ENCODE results near the gene KIF6.

The KIF6 gene

DNA sequence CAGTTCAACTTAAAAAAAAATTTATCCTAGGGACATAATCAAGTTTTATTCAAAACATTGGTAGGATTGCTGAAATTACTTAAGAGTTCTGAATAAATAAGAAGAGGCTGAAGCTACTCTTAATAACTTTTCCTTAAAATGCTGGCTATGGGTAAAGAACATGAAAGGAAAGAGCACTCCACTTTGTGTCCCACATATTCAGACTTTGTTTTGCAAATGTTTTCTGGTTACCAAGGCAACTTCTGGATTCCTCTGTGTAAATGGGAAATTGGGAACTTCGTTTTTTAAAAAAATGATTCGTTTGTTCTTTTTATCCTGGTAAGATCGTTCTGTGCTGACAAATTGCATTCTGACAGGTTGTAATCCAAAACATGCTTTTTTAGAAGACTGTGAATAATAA lies 115.0 kb downstream of the KIF6 start:
- FAIRE-seq, result peak; percentile 41
- DNase-seq (ENCODE audit: extremely low spot score, insufficient read length, low read depth), result no peak

DNA sequence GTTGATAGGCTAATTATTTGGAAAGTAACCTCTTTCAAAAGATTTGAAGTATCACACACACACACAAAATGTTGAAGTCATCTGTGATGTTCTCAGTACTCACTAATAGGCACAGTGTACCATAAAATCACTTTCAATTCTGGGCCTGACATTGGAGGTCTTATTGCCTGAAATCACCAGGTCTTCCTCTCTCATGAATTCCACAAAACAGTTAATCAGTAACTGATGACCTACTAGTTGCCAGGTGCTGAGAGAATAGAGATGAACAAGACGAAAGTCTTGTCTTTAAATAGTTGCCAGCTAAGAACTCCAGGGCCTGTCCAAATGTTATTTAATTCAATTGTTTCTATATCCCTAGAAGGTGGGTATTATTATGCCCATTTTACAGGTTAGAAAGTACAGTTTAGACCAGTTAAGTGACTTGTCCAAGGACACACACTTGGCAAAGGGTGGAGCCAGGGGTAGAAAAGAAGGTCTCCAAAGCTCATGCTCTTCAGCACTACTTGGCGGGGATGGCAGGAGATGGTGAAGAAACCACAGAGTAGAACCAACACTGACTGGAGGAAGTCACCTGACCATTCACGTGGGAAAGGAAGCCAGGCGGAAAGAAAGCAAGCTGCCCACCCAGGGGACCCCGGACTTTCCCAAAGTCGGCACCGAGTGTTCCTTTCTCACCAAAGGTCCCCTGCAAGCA lies 116.4 kb downstream of the KIF6 start:
- peak; percentile 97 for FAIRE-seq
- peak; percentile 11 for DNase-seq (ENCODE audit: extremely low spot score, insufficient read length, low read depth)

DNA sequence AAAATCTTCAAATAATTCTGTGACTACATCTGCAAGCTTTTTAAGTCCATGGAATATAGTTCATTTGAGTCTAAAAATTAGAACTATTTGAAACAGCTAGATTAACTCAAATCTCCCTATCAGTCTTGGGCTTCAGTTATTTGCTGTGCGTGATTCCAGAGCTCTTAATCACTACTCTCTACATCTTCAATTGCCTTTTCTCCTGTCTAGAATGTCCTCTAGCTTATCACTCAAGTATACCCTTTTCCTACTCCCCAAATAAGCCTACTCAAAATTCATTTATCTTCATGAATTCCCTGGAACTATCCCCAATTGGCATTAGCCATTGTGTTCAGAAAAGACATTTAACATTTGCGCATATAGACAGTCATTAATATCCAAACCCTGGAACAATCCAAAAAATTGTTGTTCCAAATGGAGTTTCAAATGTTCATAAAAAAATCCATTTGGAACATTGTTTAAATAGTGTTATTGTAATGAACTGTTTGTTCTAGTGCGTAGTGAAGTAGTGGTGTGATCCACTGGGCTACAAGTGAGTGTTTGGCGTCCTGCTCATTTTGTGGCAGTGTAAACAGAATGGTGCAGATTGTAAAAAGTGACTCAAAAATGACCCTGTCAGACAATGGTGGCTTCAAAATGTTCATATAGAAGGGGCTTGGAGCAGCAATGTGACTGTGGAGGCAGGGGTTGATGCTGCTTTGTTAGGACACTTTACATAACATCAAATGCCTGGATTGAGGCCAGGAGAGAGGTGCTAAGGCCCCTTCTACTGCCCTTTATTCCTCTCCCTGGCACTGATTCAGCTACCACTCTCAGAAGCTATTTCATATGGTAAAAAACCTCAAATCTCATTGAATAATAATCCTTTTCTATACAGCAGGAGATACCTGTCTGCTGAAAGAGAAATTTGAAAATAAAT lies 122.3 kb downstream of the KIF6 start:
- FAIRE-seq (no peak), DNase-seq (ENCODE audit: extremely low spot score, insufficient read length, low read depth) (no peak)

DNA sequence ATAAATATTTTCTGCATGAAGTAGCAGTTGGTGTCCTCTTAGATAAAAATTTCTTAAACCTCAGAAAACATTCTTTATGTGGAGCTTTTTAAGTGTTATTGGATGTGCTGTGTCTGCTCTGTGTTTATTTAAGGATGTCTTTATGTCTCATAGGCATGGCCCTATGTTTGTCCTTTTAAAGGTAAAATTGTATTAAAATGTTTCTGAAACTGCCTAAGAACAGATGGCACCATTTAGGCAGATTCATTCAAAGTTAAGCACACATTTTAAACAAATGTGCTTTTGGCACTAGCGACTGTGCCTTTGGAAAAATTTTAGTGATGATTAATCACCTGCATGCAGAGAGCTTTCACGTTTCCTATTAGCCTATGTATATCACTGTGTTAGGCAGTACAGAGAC lies 125.2 kb downstream of the KIF6 start:
- DNase-seq (ENCODE audit: extremely low spot score, insufficient read length, low read depth) (no peak), FAIRE-seq (no peak)

DNA sequence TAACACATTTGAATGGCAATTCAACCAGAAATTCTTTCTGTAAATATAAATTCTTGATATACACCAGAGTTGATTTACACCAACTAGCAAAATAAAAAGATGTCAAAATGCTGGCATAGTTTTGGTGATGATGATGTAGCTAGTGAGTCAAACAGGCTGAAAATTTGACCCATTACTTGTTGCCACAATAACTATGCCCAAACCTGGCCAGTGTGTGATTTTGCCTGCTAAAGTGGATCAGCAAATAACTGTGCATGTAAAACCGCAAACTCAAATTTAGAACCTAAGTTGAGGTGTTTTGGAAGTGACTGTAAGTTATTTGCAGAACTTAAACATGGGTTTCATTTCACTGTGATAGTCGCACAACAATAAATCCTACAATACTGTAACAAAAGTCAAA lies 125.9 kb downstream of the KIF6 start:
- DNase-seq (ENCODE audit: extremely low spot score, insufficient read length, low read depth), result no peak

DNA sequence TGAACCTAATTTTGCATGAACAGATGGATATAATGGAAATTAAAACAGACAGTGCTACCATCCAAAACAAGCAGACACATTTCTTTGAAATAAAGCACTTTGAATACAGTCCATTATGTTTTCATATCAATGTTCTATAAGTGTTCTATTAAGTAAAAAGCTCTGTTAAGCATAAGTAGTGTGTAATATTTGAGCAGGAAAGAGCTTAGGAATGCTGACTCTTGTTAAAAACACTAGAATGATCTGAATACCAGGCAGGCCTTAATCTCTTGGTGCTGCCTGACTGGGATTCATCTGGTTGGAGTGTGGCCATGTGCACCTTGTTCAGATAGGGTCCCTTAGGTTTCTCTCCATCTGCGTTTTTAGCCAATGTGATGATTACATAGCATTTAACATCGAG lies 130.9 kb downstream of the KIF6 start:
- no peak for FAIRE-seq
- no peak for DNase-seq (ENCODE audit: extremely low spot score, insufficient read length, low read depth)

More for the DNA sequence above, 125.9 kb downstream of the KIF6 start:
- peak; percentile 42 for FAIRE-seq

DNA sequence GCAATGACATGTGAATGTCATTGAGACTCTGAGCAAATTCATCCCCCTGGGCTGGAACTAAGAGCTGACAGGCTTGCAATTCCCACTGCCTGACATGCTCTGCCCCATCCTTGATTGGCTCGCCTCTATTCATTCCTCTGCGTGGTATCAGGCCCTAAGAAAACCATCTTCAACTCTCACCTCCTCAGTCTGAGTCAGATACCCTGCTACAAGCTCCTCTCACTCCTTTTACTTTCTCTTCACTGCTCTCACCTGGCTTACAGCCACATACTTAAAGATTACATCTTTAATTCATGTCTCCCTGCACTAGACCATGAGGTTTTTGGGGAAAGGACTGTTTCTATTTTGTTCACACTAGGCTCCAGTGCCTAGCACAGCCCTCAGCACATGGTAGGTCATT lies 131.6 kb downstream of the KIF6 start:
- FAIRE-seq, result no peak

DNA sequence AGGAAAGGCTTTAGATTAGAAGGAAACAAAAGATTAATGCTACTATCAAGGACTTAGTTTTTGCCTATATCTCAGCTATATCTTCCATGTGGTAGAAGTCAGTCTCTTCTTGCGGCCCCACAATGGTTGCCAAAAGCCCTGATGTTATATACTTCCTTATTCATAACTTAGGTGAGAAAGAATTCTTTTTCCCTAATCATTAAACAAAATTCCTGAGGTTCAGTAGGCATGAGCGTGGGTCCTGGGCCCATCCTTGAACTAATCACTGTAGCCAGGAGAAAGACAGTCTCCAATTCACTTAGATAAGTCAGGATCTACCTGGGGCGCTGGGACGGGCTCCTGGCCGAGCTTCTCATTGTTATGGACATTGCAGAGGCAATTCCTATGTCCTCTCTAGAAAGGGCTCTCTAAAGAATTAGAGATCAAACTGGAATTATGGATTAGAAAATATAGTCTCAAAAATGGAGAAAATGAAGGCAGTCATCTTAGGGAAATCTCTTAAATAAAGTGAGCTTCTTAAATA lies 134.3 kb downstream of the KIF6 start:
- FAIRE-seq, result no peak

More for the DNA sequence above, 131.6 kb downstream of the KIF6 start:
- DNase-seq (ENCODE audit: extremely low spot score, insufficient read length, low read depth), result no peak

DNA sequence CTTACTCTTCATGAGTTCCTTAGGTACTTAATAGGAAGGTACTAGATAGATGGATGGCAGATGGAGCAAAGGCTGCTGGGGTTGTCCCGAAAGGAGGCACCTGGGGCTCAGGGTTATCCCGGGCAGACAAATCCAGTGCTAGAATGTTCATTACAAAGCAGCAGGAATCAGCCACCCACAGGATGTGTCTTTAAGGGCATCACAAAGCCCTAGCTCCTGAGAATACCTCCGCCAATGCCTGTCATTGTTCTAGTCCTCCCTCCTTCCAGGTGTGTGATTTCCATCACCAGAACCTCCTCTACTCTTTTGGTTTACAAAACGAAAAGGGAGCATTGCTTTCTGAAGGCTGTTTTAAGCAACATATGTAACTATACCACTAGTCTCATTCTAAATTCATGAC lies 138.1 kb downstream of the KIF6 start:
- DNase-seq (ENCODE audit: extremely low spot score, insufficient read length, low read depth) (no peak), FAIRE-seq (no peak)

More for the DNA sequence above, 134.3 kb downstream of the KIF6 start:
- no peak for DNase-seq (ENCODE audit: extremely low spot score, insufficient read length, low read depth)

DNA sequence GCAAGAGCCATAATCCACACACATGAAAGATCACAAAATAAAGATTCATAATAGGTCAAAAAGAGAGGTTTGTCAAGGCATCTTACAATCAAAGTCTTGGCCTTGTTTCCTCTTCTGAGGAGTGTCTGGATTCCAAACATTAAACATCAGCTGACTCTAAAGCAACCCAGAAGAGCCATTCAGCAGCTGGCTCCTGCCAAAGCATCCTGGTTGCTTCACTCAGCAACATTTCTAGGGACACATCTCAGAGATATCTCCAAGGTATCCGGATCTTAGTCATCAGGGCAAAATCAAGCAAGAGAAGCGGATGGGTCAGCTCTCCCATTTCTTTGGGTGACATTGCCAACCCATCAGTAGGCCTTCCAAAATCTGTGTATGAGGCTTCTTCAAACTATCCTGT lies 139.6 kb downstream of the KIF6 start:
- FAIRE-seq, result no peak
- no peak for DNase-seq (ENCODE audit: extremely low spot score, insufficient read length, low read depth)

DNA sequence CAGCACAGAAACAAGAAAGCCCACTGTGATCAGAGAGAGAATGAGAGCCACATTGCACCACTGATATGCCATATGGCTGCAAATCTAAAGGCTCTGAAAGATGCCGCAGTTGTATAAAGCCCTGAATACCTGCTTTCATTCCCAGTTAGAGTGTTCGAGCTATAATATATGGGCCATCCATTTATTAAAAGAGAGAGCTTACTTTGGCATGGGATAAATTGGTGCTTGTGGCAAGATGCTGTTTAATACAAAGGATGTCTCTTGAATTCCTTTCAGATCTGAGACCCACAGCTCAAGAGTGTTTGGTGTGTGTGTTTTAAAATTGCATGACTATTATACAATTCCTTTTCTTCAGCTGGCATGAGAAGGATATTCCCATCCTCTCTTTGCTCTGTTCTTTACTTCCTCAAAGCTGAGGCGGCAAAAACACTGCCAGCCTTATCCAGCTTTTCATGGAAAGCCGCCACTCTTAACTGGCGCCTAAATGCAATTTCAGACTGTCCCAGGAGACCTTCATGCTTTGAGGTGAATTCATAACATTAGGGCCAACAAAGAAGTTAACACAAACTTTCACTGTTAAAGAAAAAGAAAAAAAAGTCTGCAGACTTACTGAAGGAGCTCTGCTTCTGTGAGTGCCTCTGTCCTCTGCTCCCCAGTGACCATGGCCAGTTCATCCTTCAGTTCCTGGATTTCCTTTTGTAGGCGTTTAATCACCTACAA lies 147.6 kb downstream of the KIF6 start:
- DNase-seq (ENCODE audit: extremely low spot score, insufficient read length, low read depth) (no peak), FAIRE-seq (no peak)

DNA sequence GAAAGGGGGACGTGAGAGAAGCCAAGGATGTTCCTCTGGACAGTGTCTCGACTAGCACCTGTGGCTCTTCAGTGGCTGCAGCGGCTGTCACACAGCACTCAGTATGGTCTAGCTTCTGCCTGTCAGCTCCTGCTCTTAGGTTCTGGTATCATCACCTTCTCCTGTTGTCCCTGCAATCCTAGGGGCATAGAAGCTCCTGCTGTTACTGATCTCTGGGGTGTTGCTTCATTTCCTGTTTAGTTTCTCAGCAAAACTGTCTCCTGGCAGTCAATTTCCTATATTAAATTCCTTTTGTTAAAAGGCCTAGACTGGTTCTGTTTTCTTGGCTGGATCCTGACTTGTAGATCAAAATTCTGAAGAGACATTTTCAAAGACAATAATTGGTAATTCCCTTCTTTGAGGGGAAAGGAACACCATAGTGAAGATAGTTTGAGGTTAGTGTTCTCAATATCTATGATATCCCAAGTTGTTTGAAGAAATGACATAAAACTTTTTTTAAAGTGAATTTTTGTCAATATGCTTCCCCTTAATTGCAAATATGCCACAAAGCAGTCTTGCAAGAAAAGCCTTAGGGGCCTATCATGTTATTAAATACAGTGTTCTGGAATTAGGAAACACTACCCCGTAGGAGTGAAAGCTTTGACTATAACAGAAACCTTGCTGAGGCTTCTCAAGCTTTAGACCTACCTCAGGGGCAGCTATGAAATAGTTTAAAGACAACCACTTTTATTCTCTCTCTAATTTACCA lies 148.5 kb downstream of the KIF6 start:
- DNase-seq (ENCODE audit: extremely low spot score, insufficient read length, low read depth) (no peak), FAIRE-seq (no peak)

DNA sequence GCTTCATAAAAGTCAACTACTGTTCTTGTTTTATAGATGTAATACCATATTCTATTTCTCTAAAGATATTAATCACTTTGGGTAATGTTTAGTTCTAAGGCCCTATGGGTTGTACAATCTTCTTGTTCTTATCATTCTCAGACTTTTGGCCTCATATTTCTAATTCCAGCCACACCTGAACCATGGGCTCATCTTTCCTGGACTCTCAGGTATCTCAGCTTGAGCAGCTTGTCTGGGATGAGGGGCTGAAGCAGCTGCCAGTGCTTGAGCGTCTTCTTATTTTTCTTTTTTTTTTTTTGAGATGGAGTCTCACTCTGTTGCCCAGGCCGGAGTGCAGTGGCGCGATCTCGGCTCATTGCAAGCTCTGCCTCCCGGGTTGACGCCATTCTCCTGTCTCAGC lies 150.2 kb downstream of the KIF6 start:
- DNase-seq (ENCODE audit: extremely low spot score, insufficient read length, low read depth) (no peak), FAIRE-seq (no peak)

DNA sequence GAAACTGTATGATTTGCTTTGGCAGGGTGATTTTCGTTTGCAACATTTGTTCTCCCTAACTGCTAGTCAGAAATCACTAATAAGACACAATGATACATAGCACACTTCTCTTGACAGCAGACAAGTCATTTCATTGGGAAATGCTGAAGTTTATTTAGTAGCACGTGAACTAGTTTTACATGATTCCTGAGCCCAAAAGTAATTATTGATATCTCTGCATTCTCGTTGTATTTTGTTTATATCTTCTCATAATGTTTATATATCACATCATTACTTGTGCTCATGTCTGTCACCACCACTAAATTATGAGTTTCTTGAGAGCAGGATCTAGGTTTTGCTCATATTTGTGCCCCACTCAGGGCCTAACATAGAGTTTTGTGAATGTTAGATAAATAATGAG lies 151.7 kb downstream of the KIF6 start:
- DNase-seq (ENCODE audit: extremely low spot score, insufficient read length, low read depth) (no peak), FAIRE-seq (peak; percentile 18)

DNA sequence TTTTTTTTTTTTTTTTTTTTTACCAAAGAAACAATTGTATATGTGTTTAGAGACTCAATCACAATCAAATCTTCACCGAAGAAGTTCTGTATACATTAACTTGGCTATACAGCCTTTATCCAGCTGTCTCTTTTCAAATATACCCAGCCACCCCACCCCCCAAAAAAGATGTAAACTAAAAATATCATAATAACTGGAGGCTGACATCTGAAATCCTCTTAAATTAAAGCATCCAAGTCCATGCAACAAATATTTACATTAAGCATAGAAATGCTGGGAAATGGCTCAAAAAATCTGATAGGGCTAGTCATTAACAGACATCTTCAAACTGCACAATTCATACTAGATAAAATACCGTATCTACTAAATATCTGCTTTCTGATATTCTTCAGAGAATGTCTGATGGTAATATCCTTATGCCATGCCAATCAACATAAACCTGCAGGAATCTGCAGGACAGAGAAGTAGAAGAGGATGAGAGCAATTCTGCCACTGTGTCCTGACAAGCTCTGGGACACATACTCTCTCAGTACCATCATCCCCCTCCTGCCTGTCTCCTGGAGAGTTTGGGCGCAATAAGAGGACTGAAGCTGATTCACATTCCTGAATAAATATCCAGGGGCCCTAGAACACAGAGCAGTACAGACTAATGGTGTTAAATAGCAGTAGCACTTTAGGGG lies 152.4 kb downstream of the KIF6 start:
- FAIRE-seq (no peak), DNase-seq (ENCODE audit: extremely low spot score, insufficient read length, low read depth) (no peak)

DNA sequence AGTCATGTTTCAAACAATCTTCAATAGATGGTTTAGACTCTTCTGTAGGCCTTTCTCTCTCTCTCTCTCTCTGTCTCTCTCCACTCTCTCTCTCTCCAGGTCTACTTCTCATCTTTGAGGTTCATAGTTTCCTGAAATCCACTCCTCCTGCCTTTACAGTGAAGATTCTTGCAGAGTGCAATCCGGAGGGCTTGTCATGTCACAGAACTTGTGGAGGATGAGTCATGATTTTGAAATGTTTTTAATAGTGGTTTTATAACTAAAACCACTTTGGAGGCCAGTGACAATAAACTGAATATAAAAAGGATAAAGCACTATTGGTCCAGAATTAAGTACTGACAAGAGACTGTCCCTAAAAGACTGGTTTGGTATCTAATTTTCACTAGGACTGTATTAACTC lies 156.3 kb downstream of the KIF6 start:
- FAIRE-seq (no peak), DNase-seq (ENCODE audit: extremely low spot score, insufficient read length, low read depth) (no peak)

DNA sequence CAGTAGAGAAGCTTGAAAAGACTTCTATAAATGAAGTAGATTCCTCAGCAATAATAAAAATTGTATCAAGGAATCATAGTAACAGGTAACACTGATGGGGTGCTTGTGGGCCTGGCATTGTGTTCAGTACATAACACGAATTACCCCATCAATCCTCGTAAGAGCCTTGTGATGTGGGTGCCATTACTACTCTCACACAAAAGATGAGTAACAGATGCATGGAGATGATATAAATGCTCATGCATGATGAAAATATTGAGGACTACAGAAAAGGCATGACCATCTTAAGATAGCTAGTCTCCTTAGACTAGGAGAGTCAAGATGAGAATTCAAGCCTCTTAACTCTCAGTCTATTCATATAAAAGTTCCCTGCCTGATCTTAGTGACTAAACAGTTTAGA lies 158.1 kb downstream of the KIF6 start:
- DNase-seq (ENCODE audit: extremely low spot score, insufficient read length, low read depth) (no peak), FAIRE-seq (no peak)

DNA sequence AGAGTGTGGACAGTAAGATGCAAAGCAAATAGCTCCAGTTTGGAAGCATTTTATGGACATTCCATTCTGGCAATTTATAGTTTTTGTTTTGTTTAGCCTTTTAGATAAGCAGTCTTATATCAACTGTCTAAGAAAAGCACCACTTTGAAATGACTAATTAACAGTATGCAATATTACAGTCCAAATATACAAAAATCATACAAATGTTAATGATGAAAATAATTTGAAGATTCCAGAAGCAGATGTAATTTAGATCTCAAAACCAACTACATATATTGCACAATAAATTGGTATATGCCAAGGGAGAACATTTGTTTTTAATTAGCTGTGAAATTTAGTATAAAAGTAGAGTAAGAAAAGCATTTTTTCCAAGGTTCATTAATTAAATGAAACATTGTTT lies 158.8 kb downstream of the KIF6 start:
- no peak for FAIRE-seq
- DNase-seq (ENCODE audit: extremely low spot score, insufficient read length, low read depth), result no peak

DNA sequence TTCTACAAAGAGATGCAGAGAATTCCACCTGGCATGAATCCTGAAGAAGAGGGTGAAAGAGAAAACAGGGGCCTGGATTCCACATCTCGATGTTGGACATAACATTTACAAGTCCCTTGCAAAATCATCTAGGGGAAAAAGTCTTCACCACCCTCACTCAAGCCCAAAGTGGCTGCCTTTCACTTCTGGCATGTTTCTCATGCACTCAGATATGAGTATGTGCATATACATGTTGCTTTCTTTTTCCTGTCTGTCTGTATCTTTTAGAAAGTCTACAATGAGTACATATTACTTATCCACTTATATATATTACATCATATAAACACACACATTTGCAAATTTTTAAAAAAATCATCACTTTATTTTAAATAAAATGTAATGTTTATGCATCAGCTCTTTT lies 159.3 kb downstream of the KIF6 start:
- FAIRE-seq, result no peak
- no peak for DNase-seq (ENCODE audit: extremely low spot score, insufficient read length, low read depth)
